Activated naive CD4-positive, alpha-beta T cell treated with anti-CD3 and anti-CD28 coated beads, Interleukin-2, amount 10 ng/mL, durations not matched to agents 7 days and 5 days (primary cell): ENCODE data around the gene LRRC47.
"Not testable (repeated sequence)": the region's sequence is repeated elsewhere in the genome, so short reads cannot be mapped to it uniquely, and the experiment has no call there.

ENCODE experiments used
- CTCF ChIA-PET: fragments of 350-600 bp; sonication (Branson Sonifier 250); formaldehyde crosslinking; loops from one replicate; lab custom pipeline; 2021; ENCODE audit warnings: antibody characterized with exemption; lab: Charles Lee
- DNase-seq: peaks from one replicate; pipeline ENCODE4 v3.0.0-alpha.2; 2020
- H3K27ac Mint-ChIP-seq: one replicate; pipeline ENCODE4 v1.8.0; 2021; ENCODE audit warnings: mild to moderate bottlenecking, moderate library complexity, mixed read lengths
- H3K27me3 Mint-ChIP-seq: one replicate; pipeline ENCODE4 v1.8.0; 2021; ENCODE audit warnings: mild to moderate bottlenecking, mixed read lengths
- H3K36me3 Mint-ChIP-seq: one replicate; pipeline ENCODE4 v1.8.0; 2021; ENCODE audit warnings: mixed read lengths
- H3K4me1 Mint-ChIP-seq: one replicate; pipeline ENCODE4 v1.8.0; 2021; ENCODE audit warnings: mixed read lengths
- H3K4me3 Mint-ChIP-seq: one replicate; pipeline ENCODE4 v1.8.0; 2021; ENCODE audit warnings: mild to moderate bottlenecking, moderate library complexity, mixed read lengths
- H3K9me3 Mint-ChIP-seq: one replicate; pipeline ENCODE4 v1.8.0; 2021; ENCODE audit warnings: mixed read lengths

Gene LRRC47

DNA sequence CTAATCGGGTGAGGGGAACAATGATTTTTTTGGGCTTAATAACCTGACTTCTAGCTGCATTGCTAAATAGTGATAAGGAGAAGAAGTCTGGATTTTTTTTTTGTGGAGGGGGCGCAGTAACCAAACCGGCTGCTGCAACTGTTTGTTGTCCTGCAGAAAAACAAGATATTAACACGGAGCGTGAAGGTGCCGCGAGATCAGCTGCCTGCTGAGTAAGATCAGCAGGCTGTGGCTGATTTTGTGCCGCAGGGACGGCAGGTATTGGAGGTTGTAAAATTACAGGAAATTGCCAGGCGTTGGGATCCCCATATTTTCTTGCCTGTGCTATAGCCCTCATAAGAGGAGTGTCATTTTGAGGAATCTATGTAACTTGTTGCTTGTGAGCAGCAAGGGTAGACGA, 8.7 kb upstream of the LRRC47 start:
- DNase-seq: no peak
- Mint-ChIP-seq H3K4me1 (peaks cover 4% of the 10 kb centered on the region), H3K27me3 (peaks cover 20% of the 10 kb centered on the region), H3K27ac (peak overlapping the region; percentile 0), H3K36me3 (no peaks in the 10 kb centered on the region), H3K9me3 (peaks cover 2% of the 10 kb centered on the region), H3K4me3 (no peak overlapping the region)
- CTCF ChIA-PET: interaction anchor here (1.0 to 1.2 kb wide), 2 partner anchors 9 to 29 kb away, joined by 3 read pairs; partner anchors contain the start of gene LRRC47

- H3K9me3 Mint-ChIP-seq, H3K36me3 Mint-ChIP-seq, DNase-seq, H3K4me3 Mint-ChIP-seq, H3K27ac Mint-ChIP-seq, H3K4me1 Mint-ChIP-seq: not testable (repeated sequence)
- CTCF ChIA-PET: interaction anchor here (1.0 to 1.3 kb wide), 2 partner anchors 27 to 29 kb away, joined by 3 to 5 read pairs; no protein-coding TSS in a partner anchor
- peaks cover 24% of the 10 kb centered on the region for H3K27me3 Mint-ChIP-seq
Measured at GRCh38 chr1:3804627-3804944, 8.3 kb upstream of the LRRC47 start.

- H3K36me3 Mint-ChIP-seq: no peaks in the 10 kb centered on the region
- H3K9me3 Mint-ChIP-seq: peaks cover 2% of the 10 kb centered on the region
- CTCF ChIA-PET: interaction anchor here (1.0 to 1.3 kb wide), 2 partner anchors 26 to 28 kb away, joined by 3 to 5 read pairs; no protein-coding TSS in a partner anchor
- peaks cover 29% of the 10 kb centered on the region for H3K27me3 Mint-ChIP-seq
- no peak overlapping the region for H3K27ac Mint-ChIP-seq
- peaks cover 4% of the 10 kb centered on the region for H3K4me1 Mint-ChIP-seq
- DNase-seq: no peak
- H3K4me3 Mint-ChIP-seq: no peak overlapping the region
Measured at GRCh38 chr1:3803905-3804626, 7.8 kb upstream of the LRRC47 start.

DNA sequence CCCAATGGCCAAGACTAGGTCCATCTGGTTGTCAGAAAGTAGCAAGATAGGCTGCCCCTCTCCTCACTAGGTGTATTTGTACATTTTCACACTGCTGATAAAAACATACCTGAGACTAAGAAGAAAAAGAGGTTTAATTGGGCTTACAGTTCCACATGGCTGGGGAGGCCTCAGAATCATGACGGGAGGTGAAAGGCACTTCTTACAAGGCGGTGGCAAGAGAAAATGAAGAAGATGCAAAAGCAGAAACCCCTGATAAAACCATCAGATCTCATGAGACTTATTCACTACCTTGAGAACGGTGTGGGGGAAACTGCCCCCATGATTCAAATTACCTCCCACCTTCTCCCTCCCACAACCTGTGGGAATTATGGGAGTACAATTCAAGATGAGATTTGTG, 4.5 kb upstream of the LRRC47 start:
- CTCF ChIA-PET: interaction anchor here (1.6 to 2.5 kb wide), 4 partner anchors 20 to 45 kb away, joined by 3 to 12 read pairs (median 7); no protein-coding TSS in a partner anchor
- Mint-ChIP-seq H3K4me1 (peaks cover 16% of the 10 kb centered on the region), H3K27me3 (peaks cover 29% of the 10 kb centered on the region)
- not testable (repeated sequence) for H3K27ac Mint-ChIP-seq, DNase-seq, H3K4me3 Mint-ChIP-seq, H3K9me3 Mint-ChIP-seq, H3K36me3 Mint-ChIP-seq

DNA sequence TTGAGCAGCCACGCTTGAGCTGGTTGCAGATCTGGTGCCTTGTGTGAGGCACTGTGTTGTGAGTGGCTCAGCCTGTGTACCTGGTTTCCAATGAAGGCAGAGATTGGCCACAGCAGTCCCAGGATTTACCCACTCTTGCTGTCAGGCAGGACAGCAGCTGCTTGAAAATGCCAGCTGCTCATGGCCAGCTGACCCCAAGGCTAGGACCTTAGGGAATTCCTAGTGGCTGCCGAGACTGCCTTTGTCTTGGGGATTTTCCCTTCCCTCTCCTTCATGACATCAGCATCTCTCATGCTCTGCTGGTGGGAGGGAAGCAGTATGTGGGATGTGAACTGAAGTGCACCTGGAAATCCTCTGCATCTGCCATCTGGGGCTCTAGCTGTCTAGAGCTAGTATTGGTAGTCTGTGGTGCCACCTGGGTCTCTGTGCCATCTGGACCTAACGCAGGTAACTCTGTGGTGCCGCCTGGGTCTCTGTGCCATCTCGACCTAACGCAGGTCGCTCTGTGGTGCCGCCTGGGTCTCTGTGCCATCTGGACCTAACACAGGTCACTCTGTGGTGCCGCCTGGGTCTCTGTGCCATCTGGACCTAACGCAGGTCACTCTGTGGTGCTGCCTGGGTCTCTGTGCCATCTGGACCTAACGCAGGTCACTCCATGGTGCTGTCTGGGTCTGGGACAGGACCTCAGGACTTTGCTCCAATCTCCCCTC, 3.8 kb upstream of the LRRC47 start:
- DNase-seq: no peak
- Mint-ChIP-seq H3K27ac (peak overlapping the region; percentile 49), H3K36me3 (peaks cover 5% of the 10 kb centered on the region), H3K9me3 (no peaks in the 10 kb centered on the region), H3K27me3 (peaks cover 26% of the 10 kb centered on the region), H3K4me3 (no peak overlapping the region), H3K4me1 (peaks cover 20% of the 10 kb centered on the region)
- CTCF ChIA-PET: interaction anchor here (1.0 to 1.7 kb wide), 3 partner anchors 21 to 27 kb away, joined by 3 to 8 read pairs (median 4); no protein-coding TSS in a partner anchor

DNA sequence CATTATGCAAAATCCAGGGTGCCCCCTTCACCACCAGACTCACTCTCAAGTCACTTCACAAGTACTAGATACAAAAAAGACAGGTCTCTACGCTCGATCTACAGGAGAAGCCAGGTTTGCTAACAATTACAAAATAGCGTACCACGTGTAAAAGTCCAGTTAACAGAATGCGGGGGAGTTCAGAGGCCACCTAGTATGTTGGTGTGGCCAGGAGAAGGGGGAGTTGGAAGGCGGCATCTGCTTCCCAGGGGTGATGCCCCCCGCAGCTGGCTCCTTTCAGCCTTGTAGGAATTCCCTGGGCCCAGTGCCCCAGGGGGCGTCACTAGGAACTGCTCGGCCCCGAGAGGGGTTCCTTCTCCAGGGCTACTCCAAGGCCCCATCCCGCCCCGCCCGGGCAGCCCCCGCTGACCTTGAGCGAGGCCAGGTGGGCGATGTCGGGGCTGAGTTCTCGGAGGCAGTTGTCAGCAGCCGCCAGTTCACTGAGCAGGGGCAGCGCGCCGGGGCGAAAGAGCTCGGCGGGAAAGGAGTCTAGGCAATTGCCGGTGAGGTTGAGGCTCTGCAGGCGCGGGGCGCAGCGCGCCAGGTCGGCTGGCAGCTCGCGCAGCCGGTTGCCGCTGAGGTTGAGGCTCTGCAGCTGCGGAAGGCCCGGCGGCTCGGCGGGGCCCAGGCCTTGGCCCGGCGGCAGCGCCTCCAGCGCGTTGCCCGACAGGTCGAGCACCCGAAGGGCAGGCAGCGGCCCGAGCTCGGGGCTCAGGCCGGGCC, 664 bp downstream of the LRRC47 start:
- Mint-ChIP-seq H3K36me3 (peaks cover 14% of the 10 kb centered on the region), H3K27me3 (peaks cover 14% of the 10 kb centered on the region), H3K27ac (peak overlapping the region; percentile 84), H3K4me3 (peak overlapping the region; percentile 85), H3K9me3 (no peaks in the 10 kb centered on the region), H3K4me1 (peaks cover 40% of the 10 kb centered on the region)
- CTCF ChIA-PET: interaction anchor here (1.5 kb wide), 1 partner anchor 10 kb away, joined by 3 read pairs; no protein-coding TSS in a partner anchor
- DNase-seq: peak; percentile 38

DNA sequence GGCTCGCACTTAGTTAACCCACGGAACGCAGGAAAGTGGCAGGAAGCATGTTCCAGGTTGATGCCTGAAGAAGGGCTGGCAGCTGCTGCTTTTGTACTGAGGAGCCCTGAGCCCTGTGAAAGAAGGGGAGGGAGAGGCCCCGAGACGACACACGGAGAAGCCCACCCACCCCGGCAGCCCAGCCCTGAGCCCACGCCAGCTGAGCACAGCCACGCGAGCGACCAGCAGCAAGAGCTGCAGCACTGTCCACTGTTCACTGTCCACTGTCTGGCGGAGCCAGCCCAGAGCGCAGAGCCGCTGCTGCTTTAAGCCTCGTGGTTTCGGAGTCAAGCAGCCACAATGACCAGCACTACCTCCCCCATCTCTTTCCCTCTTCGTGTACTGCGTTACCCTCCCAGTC, 5.3 kb downstream of the LRRC47 start:
- Mint-ChIP-seq H3K36me3 (peaks cover 14% of the 10 kb centered on the region), H3K27me3 (no peaks in the 10 kb centered on the region), H3K4me1 (peaks cover 37% of the 10 kb centered on the region), H3K27ac (no peak overlapping the region), H3K4me3 (no peak overlapping the region), H3K9me3 (no peaks in the 10 kb centered on the region)
- CTCF ChIA-PET: no interaction called here
- DNase-seq: no peak

- no peak overlapping the region for H3K27ac Mint-ChIP-seq
- CTCF ChIA-PET: interaction anchor here (0.9 kb wide), 1 partner anchor 14 kb away, joined by 3 read pairs; no protein-coding TSS in a partner anchor
- peaks cover 15% of the 10 kb centered on the region for H3K36me3 Mint-ChIP-seq
- no peak overlapping the region for H3K4me3 Mint-ChIP-seq
- H3K4me1 Mint-ChIP-seq: peaks cover 36% of the 10 kb centered on the region
- no peak for DNase-seq
- no peaks in the 10 kb centered on the region for H3K9me3 Mint-ChIP-seq
- no peaks in the 10 kb centered on the region for H3K27me3 Mint-ChIP-seq
Measured at GRCh38 chr1:3790500-3790923, 5.8 kb downstream of the LRRC47 start.

GRCh38 chr1:3789421-3790300, 6.6 kb downstream of the LRRC47 start:
- Mint-ChIP-seq H3K9me3 (no peaks in the 10 kb centered on the region), H3K27ac (no peak overlapping the region), H3K4me1 (peaks cover 30% of the 10 kb centered on the region), H3K36me3 (peaks cover 20% of the 10 kb centered on the region), H3K4me3 (no peak overlapping the region), H3K27me3 (no peaks in the 10 kb centered on the region)
- CTCF ChIA-PET: interaction anchor here (0.9 kb wide), 1 partner anchor 14 kb away, joined by 3 read pairs; no protein-coding TSS in a partner anchor
- no peak for DNase-seq

DNA sequence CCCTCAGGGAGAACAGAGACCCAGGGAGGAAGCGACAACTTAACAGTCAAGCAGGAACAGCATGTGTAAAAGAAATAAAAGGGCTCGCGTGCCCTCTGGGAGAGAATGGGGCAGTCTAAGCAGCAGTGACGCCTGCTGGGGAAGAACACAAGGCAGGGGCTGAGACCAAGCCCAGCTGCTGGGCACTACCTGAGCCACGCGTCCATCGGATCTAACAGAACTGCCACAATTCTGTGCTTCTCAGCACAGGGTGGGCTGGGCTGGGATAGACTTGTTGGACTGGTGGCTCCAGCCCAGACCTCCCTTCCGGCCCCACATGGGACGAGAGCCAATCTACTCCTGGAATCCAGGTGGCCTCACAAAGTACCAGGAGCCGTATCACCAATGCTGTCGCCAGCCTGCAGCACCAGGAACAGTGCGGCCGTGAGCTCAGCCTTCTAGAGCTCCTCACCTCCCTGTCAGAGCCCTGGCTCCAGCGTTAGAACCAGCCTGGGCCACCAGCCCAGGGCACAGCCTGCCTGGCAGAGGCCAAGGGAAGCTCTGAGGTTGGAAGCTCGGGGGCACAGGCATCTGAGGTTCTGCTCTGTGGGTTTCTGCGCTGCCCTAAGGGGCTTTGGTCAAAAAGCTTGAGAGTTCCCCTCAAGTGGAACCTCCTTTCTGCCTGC, 7.4 kb downstream of the LRRC47 start:
- CTCF ChIA-PET: interaction anchor here (0.7 kb wide), 1 partner anchor 1244 kb away, joined by 3 read pairs; no protein-coding TSS in a partner anchor
- no peak for DNase-seq
- peaks cover 28% of the 10 kb centered on the region for H3K36me3 Mint-ChIP-seq
- no peaks in the 10 kb centered on the region for H3K9me3 Mint-ChIP-seq
- H3K27ac Mint-ChIP-seq: no peak overlapping the region
- no peaks in the 10 kb centered on the region for H3K27me3 Mint-ChIP-seq
- H3K4me3 Mint-ChIP-seq: no peak overlapping the region
- peaks cover 22% of the 10 kb centered on the region for H3K4me1 Mint-ChIP-seq

DNA sequence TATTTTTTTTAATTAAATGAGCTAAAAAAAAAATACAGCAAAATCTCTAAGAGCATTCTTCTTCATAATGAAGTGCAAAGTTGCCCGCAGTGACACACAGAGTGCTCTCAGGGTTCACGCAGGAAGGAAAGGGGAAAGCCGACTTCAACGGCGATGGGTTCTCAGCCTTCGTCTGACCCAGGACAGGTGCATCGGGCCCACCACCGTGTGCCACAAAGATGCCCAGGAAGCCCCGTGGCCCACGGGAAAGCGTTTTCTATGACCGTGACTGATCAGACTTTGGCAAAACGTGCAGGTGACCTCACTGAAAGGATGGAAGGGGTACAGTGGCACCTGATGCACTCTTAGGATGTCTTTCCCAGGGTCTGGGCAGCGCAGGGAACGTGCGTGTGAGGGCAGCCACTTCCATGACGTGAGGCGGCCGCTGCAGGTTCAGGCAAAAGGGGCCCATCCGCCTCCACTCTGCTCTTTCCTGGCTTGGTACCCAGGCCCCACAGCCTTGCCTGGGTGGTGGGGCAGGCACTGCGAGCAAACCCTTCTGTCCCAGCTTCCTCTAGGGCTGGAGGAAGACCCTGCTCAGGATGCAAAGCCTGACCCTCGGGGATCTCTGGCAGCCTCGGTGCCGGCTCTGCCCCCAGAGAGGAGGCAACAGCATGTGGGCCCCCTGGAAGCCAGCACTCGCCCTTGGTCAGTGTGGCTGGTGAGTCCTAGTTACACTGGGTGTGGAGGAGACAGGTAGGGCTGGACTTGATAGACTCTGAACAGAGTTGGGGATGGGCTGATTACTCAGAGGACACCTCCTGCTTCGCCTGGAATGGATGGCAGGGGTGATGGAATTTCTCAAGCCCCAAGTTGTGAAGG, 8.3 kb downstream of the LRRC47 start:
- no peak for DNase-seq
- Mint-ChIP-seq H3K36me3 (peaks cover 27% of the 10 kb centered on the region), H3K27ac (peak overlapping the region; percentile 68), H3K4me3 (no peak overlapping the region), H3K27me3 (no peaks in the 10 kb centered on the region), H3K4me1 (peaks cover 14% of the 10 kb centered on the region), H3K9me3 (no peaks in the 10 kb centered on the region)
- CTCF ChIA-PET: interaction anchor here (1.1 kb wide), 1 partner anchor 12 kb away, joined by 3 read pairs; no protein-coding TSS in a partner anchor

DNA sequence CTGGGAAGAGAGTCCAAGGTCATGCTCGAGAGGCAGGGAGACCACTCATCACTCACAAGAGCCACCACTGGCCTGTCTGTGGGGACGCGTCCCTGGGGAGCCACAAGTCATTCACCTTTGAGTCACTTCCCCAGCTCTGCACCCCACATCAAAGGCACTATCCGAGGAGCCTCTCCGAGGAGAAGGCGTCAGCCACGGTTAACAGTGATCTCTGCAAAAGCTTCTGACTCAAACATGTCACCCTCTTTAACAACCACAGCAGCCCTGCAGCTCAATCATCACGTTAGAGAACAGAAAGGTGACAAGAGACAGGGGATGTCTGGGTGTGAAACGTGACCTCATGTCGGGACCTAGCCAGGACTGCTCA, 9.0 kb downstream of the LRRC47 start:
- no peaks in the 10 kb centered on the region for H3K9me3 Mint-ChIP-seq
- no peaks in the 10 kb centered on the region for H3K27me3 Mint-ChIP-seq
- no peak overlapping the region for H3K27ac Mint-ChIP-seq
- no peak for DNase-seq
- CTCF ChIA-PET: interaction anchor here (1.1 kb wide), 1 partner anchor 11 kb away, joined by 3 read pairs; no protein-coding TSS in a partner anchor
- peaks cover 12% of the 10 kb centered on the region for H3K4me1 Mint-ChIP-seq
- no peak overlapping the region for H3K4me3 Mint-ChIP-seq
- peaks cover 31% of the 10 kb centered on the region for H3K36me3 Mint-ChIP-seq
